Globus pallidus (tissue), 1 donor: ENCODE results near the gene THOC6.
"Not testable (repeated sequence)": the region's sequence is repeated elsewhere in the genome, so short reads cannot be mapped to it uniquely, and the experiment has no call there.

ENCODE experiments used
- DNase-seq: peaks from one replicate; pipeline ENCODE4 v3.0.0-alpha.2; 2015; ENCODE audit warnings: low spot score

THOC6 gene

GRCh38 chr16:3072148-3072547, 48.3 kb downstream of the THOC6 start:
- DNase-seq = not testable (repeated sequence)

DNA sequence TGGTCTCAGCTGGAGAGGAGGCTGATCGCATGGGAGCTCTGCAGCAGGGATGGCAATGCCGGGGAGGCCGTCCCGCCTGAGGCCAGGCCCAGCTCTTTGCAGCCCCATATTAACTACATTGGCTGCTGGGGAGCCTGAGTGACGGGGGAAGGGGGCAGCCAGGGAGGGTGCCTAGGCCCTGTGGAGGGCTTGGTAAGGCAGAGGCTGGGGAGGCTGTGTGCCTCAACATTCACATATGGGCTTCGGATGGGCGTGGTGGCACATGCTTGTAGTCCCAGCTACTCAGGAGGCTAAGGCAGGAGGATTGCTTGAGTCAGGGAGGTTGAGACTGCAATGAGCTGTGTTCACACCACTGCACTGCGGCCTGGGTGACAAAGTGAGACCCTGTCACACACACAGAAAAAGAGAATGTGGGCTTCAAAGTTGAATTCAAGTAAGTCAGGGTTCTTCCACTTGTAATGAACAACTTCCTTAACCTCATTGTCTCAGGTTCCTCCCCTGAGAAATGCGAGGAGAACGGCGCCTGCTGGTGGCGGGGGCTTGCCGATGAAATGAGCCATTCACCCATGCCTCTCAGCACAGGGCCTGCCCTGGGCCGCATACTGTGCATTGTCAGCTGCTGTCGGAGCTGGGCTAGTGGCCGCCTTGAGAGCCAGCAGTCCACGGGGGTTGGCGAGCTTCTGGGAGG, 48.9 kb downstream of the THOC6 start:
- not testable (repeated sequence) for DNase-seq

- DNase-seq = no peak
Observed at GRCh38 chr16:3073448-3073847, 49.6 kb downstream of the THOC6 start.

DNA sequence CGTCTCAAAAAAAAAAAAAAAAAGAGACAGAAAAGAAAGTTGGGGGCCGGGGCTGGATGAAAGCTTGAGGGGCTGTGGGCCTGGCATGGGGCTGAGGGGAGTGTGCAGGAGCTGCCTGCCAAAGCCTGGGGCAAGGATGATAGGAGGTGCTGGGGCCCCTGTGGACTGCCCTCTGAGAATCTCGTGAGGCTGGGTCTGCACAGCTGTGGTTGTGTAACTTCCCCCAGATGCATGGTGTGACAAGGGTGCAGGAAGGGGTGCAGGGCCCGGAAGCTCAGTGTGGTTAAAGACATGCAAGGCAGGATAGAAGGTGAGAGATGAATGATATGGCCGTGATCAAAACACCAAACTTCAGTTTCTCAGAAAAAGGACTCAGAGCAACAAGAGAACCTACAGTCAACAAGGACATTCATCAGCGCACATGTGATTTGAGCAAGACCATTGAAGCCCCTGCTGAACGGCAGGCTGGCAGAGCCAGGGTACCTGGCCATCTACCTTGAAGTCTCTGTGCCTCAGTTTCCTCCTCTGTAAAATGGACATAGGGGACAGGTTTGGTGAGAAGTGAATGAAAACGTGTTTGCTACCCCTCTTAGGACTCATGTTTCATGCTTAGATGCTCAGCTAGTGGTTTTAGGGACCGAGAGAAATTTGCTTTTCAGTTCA, 51.2 kb downstream of the THOC6 start:
- no peak for DNase-seq

GRCh38 chr16:3075523-3075915, 51.7 kb downstream of the THOC6 start:
- DNase-seq = no peak

- not testable (repeated sequence) for DNase-seq
Observed at GRCh38 chr16:3075946-3076345, 52.1 kb downstream of the THOC6 start.

DNA sequence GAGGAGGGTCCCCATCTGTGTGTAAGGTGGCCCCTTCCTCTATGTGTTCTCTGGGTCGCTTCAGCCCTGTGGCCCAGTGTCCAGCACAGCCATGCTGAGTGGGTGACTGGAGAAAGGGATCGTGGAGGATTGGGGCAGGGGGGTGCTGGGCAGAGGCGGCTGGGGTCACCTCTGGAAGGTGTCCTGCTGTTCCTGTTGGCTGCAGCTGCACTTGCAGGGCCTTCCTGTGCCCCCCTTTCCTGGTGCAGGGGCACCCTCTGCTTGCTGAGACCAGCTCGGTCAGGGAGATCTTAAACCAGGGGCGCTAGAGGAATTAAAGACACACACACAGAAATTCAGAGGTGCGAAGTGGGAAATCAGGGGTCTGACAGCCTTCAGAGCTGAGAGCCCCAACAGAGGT, 52.7 kb downstream of the THOC6 start:
- DNase-seq = no peak
